Pancreas (tissue), 10 donors: ENCODE data around the gene GSTK1. TPM values are rescaled to one million over a fixed set of nuclear protein-coding genes. Genes with fewer than 3 reads are reported as not detected.
"Not testable (repeated sequence)": the region's sequence is repeated elsewhere in the genome, so short reads cannot be mapped to it uniquely, and the experiment has no call there.

Experiments used
- ATAC-seq, 4 donors: fragments of 200-7000 bp; cut with Tn5 transposase; one replicate each; pipeline versions ENCODE4 v1.8.0 to v1.9.1; 2020; ENCODE audit warnings: mild to moderate bottlenecking in 4 of 4, moderate library complexity in 4 of 4
- DNase-seq, 6 donors: peaks; one replicate each; pipeline ENCODE4 v3.0.0-alpha.2; 2020
- FAIRE-seq: peaks from 2 replicates; lab custom pipeline; 2012; peaks lifted over from hg19 to GRCh38; lab: Jason Lieb, UNC
- H3K27ac ChIP-seq, 4 donors: fragments of 200-600 bp; sonication (generic); 1 replicate in 3 of 4; 2 replicates in 1 of 4; pipeline versions ENCODE4 v1.5.0 to v1.8.0; 2020
- H3K27me3 ChIP-seq, 4 donors: fragments of 200-600 bp; one replicate each; pipeline ENCODE4 v1.8.0; 2021
- H3K36me3 ChIP-seq, 3 donors: fragments of 200-600 bp; sonication (generic) in 1 of 3; one replicate each; pipeline versions ENCODE4 v1.5.0 to v1.8.0; 2020 to 2021
- H3K4me1 ChIP-seq, 3 donors: fragments of 200-600 bp; one replicate each; pipeline ENCODE4 v1.8.0; 2021
- H3K4me3 ChIP-seq, 4 donors: fragments of 200-600 bp; sonication (generic) in 2 of 4; one replicate each; pipeline versions ENCODE4 v1.5.0 to v1.8.0; 2020 to 2021
- H3K9me3 ChIP-seq, 4 donors: fragments of 200-600 bp; one replicate each; pipeline ENCODE4 v1.8.0; 2021
- WGBS, 2 donors: extraction: QIAGEN DNeasy Blood & Tissue Kit; methylation state at CpG; one replicate each; pipeline ENCODE4 v1.1.7; 2013; 5-methylcytosine and 5-hydroxymethylcytosine counted together
- intact Hi-C, 3 donors: fragments of 100-400 bp; cut with DNase I; formaldehyde crosslinking; loops; one replicate each; pipeline versions ENCODE4 v1.11.1 to v1.14.2; 2022
- polyA plus RNA-seq, 2 donors: library from polyadenylated mRNA; stranded (reverse); fragments of 200-250 nt; gene quantifications; one replicate each; pipeline ENCODE4 v1.2.3, GENCODE V29; 2013
- total RNA-seq, 6 donors: library from RNA; stranded (reverse); fragmentation: NEBNext Ultra II Directional in 4 of 6; extraction: Animal tissue kit (Norgen Biotek cat#: 25700) in 4 of 6; gene quantifications; one replicate each; pipeline versions ENCODE4 v1.2.1 to v1.2.4, GENCODE V29; 2021 to 2023
- TF ChIP-seq, protein P1 (sequence below), 4 donors: fragments of 200-600 bp; sonication (generic) in 3 of 4; IDR thresholded peaks; one replicate each; pipeline versions ENCODE4 v1.5.0 to v1.8.0; 2021; ENCODE audit warnings: antibody characterized with exemption in 4 of 4
- donor health status: healthy with polysubstance abuse.
- donor health status: DM: no; HTN: no; CAD: no; lungs with moderate emphysema.
- donor health status: DM: no; HTN: no; CAD: no.
- donor health status: control.
- donor health status: control.
- donor health status: Bipolar disorder and iron deficiency.
- donor health status: DM: yes; HTN: yes; CAD: no.
- donor health status: DM: no; HTN: no; CAD: no.
- donor health status: DM: no; HTN: no; CAD: no.
- donor health status: DM: yes; HTN: yes; CAD: no.

Gene GSTK1
- total and polyA plus RNA-seq, 8 donors: 47.7 to 164 (median 67.4) TPM

- intact Hi-C loops: no loop called here
- FAIRE-seq: no peak
- WGBS, 2 donors: 43% methylated on average over 6 of the region's 6 CpGs
Measured at GRCh38 chr7:143289421-143289820, 26.2 kb downstream of the GSTK1 start.

DNA sequence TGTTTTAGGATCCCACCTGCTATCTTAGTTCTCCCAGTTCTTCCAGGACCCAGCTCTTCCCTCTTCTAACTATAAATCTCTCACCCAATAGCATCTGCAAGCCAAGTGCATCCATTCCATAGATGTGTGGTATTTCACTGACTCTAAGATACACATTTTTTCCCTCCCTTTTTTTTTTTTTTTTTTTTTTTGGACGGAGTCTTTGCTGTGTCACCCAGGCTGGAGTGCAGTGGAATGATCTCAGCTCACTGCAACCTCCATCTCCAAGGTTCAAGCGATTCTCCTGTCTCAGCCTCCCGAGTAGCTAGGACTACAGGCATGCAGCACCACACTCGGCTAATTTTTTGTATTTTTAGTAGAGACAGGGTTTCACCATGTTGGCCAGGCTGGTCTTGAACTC, 26.6 kb downstream of the GSTK1 start:
- Histone ChIP-seq H3K36me3 (peaks cover 3 to 30% (median 22%) of the 10 kb centered on the region in 3 donors), H3K4me1 (peaks cover 5 to 14% (median 10%) of the 10 kb centered on the region in 3 donors)
- H3K27ac ChIP-seq, ATAC-seq, FAIRE-seq, H3K9me3 ChIP-seq, intact Hi-C loops, DNase-seq, H3K27me3 ChIP-seq, H3K4me3 ChIP-seq: not testable (repeated sequence)
- 73 to 77% methylated on average over 4 of the region's 4 CpGs for WGBS, 2 donors

More at GRCh38 chr7:143289421-143289820, 26.2 kb downstream of the GSTK1 start:
- peak overlapping the region in 3 of 4 donors; percentile 68 to 96 (median 95) for H3K4me3 ChIP-seq
- DNase-seq (no peak), ATAC-seq (no peak)
- H3K4me1 ChIP-seq: peaks cover 5 to 14% (median 10%) of the 10 kb centered on the region in 3 donors
- no peaks in the 10 kb centered on the region for H3K27me3 ChIP-seq
- TF ChIP-seq, protein P1, sequence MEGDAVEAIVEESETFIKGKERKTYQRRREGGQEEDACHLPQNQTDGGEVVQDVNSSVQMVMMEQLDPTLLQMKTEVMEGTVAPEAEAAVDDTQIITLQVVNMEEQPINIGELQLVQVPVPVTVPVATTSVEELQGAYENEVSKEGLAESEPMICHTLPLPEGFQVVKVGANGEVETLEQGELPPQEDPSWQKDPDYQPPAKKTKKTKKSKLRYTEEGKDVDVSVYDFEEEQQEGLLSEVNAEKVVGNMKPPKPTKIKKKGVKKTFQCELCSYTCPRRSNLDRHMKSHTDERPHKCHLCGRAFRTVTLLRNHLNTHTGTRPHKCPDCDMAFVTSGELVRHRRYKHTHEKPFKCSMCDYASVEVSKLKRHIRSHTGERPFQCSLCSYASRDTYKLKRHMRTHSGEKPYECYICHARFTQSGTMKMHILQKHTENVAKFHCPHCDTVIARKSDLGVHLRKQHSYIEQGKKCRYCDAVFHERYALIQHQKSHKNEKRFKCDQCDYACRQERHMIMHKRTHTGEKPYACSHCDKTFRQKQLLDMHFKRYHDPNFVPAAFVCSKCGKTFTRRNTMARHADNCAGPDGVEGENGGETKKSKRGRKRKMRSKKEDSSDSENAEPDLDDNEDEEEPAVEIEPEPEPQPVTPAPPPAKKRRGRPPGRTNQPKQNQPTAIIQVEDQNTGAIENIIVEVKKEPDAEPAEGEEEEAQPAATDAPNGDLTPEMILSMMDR (IDR thresholded peaks at IDR 0.05): no peak
- no peaks in the 10 kb centered on the region for H3K9me3 ChIP-seq
- peaks cover 2 to 25% (median 17%) of the 10 kb centered on the region in 3 donors for H3K36me3 ChIP-seq
- H3K27ac ChIP-seq: no peak overlapping the region

GRCh38 chr7:143290293-143290692, 27.1 kb downstream of the GSTK1 start:
- WGBS, 2 donors: 78 to 80% methylated on average over 4 of the region's 4 CpGs
- no peak overlapping the region for H3K4me3 ChIP-seq
- H3K4me1 ChIP-seq: peaks cover 5 to 14% (median 10%) of the 10 kb centered on the region in 3 donors
- no peak overlapping the region for H3K27ac ChIP-seq
- no peak for ATAC-seq
- H3K36me3 ChIP-seq: peaks cover 3 to 34% (median 26%) of the 10 kb centered on the region in 3 donors
- no peaks in the 10 kb centered on the region for H3K9me3 ChIP-seq
- H3K27me3 ChIP-seq: no peaks in the 10 kb centered on the region
- FAIRE-seq: no peak
- no peak for DNase-seq
- intact Hi-C loops: no loop called here
- TF ChIP-seq, protein P1 (IDR thresholded peaks at IDR 0.05): no peak

DNA sequence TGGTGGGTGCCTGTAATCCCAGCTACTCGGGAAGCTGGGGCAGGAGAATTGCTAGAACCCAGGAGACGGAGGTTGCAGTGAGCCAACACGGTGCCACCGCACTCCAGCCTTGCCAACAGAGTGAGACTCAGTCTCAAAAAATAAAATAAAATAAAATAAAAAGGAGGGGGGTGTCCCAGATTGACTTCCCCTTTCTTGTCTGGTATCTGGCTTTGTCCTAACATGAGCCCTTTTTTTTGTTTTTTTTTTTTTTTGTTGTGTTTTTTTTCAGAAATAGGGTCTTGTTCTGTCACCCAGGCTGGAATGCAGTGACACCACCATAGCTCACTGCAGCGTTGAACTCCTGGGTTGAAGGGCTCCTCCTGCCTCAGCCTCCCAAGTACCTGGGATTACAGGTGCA, 29.6 kb downstream of the GSTK1 start:
- Histone ChIP-seq H3K27me3 (no peaks in the 10 kb centered on the region), H3K4me1 (peaks cover 0 to 14% (median 10%) of the 10 kb centered on the region in 3 donors), H3K4me3 (no peak overlapping the region), H3K9me3 (no peaks in the 10 kb centered on the region), H3K27ac (no peak overlapping the region), H3K36me3 (peaks cover 3 to 48% (median 28%) of the 10 kb centered on the region in 3 donors)
- ATAC-seq (no peak), DNase-seq (no peak), FAIRE-seq (no peak)
- intact Hi-C loops: no loop called here
- WGBS, 2 donors: 97% methylated on average over 5 of the region's 5 CpGs
- TF ChIP-seq, protein P1 (IDR thresholded peaks at IDR 0.05): no peak

- FAIRE-seq (no peak), DNase-seq (no peak), ATAC-seq (peak in 1 of 4 donors; percentile 27)
- Histone ChIP-seq H3K4me3 (no peak overlapping the region), H3K4me1 (peaks cover 0 to 7% (median 0%) of the 10 kb centered on the region in 3 donors), H3K9me3 (no peaks in the 10 kb centered on the region), H3K27me3 (no peaks in the 10 kb centered on the region), H3K36me3 (peaks cover 3 to 57% (median 36%) of the 10 kb centered on the region in 3 donors), H3K27ac (no peak overlapping the region)
- intact Hi-C loops: no loop called here
- TF ChIP-seq, protein P1 (IDR thresholded peaks at IDR 0.05): no peak
Measured at GRCh38 chr7:143295870-143296269, 32.6 kb downstream of the GSTK1 start.
